MM.1S (cell line): ENCODE results near the gene DKK1.

ENCODE experiments used
- DNase-seq: peaks from one replicate; pipeline ENCODE4 v3.0.0-alpha.2; 2015
- H2AFZ ChIP-seq: fragments of 300-600 bp; sonication (generic); 2 replicates; pipeline ENCODE4 v1.6.0; 2016; ENCODE audit warnings: antibody characterized with exemption, low read length
- H3F3A ChIP-seq: fragments of 300-600 bp; sonication (generic); 2 replicates; pipeline ENCODE4 v1.6.1; 2016; ENCODE audit warnings: mild to moderate bottlenecking, antibody characterized with exemption, low read length, moderate library complexity, mixed read lengths; ENCODE audit not compliant: insufficient read depth
- H3K27ac ChIP-seq: fragments of 300-600 bp; sonication (generic); 2 replicates; pipeline ENCODE4 v1.5.1; 2016; ENCODE audit warnings: mild to moderate bottlenecking, low read length
- H3K27me3 ChIP-seq: fragments of 300-600 bp; sonication (generic); replicated peaks from 2 replicates; pipeline ENCODE4 v1.6.0; 2016; ENCODE audit warnings: low read length; ENCODE audit not compliant: insufficient read depth
- H3K36me3 ChIP-seq: fragments of 300-600 bp; sonication (generic); replicated peaks from 2 replicates; pipeline ENCODE4 v1.6.1; 2016; ENCODE audit warnings: mild to moderate bottlenecking, low read length, mixed read lengths; ENCODE audit not compliant: insufficient read depth
- H3K4me1 ChIP-seq: fragments of 300-600 bp; sonication (generic); 2 replicates; pipeline ENCODE4 v1.6.1; 2016; ENCODE audit warnings: low read length, mixed read lengths
- H3K4me2 ChIP-seq: fragments of 300-600 bp; sonication (generic); 2 replicates; pipeline ENCODE4 v1.6.0; 2016; ENCODE audit warnings: low read depth, low read length
- H3K4me3 ChIP-seq: fragments of 300-600 bp; sonication (generic); 2 replicates; pipeline ENCODE4 v1.5.1; 2016; ENCODE audit warnings: low read length, mixed read lengths
- H3K79me2 ChIP-seq: fragments of 300-600 bp; sonication (generic); 2 replicates; pipeline ENCODE4 v1.6.1; 2016; ENCODE audit warnings: mixed run types, low read length, mixed read lengths
- H3K9ac ChIP-seq: fragments of 300-600 bp; sonication (generic); 2 replicates; pipeline ENCODE4 v1.6.1; 2016; ENCODE audit warnings: low read length, mixed read lengths
- H3K9me2 ChIP-seq: fragments of 300-600 bp; sonication (generic); replicated peaks from 2 replicates; pipeline ENCODE4 v1.6.1; 2016; ENCODE audit warnings: mild to moderate bottlenecking, low read length, mixed read lengths; ENCODE audit not compliant: insufficient read depth
- H3K9me3 ChIP-seq: fragments of 300-600 bp; sonication (generic); replicated peaks from 2 replicates; pipeline ENCODE4 v1.6.1; 2016; ENCODE audit warnings: mild to moderate bottlenecking, low read length, mixed read lengths; ENCODE audit not compliant: insufficient read depth
- H4K20me1 ChIP-seq: fragments of 300-600 bp; sonication (generic); 2 replicates; pipeline ENCODE4 v1.6.1; 2016; ENCODE audit warnings: mild to moderate bottlenecking, low read length, moderate library complexity, mixed read lengths; ENCODE audit not compliant: insufficient read depth
- CTCF ChIP-seq: fragments of 300-600 bp; sonication (generic); IDR thresholded peaks from 2 replicates; pipeline ENCODE4 v1.5.1; 2016; ENCODE audit warnings: antibody characterized with exemption, low read length, mixed read lengths
- EZH2 ChIP-seq: fragments of 300-600 bp; sonication (generic); optimal IDR thresholded peaks from 2 replicates; pipeline ENCODE3; 2017; ENCODE audit warnings: low read depth, mild to moderate bottlenecking, antibody characterized with exemption, low read length, mixed read lengths
- EZH2phosphoT487 ChIP-seq: fragments of 300-600 bp; sonication (generic); IDR thresholded peaks from 2 replicates; pipeline ENCODE4 v1.6.1; 2018; ENCODE audit warnings: antibody characterized with exemption, low read length

Gene DKK1

GRCh38 chr10:52316500-52316899, 2.4 kb downstream of the DKK1 start:
- Histone ChIP-seq H3K4me3 (no peak overlapping the region), H3K27me3 (peaks cover 5% of the 10 kb centered on the region; the same call in 1 of the 2 replicates), H3K79me2 (no peaks in the 10 kb centered on the region)

GRCh38 chr10:52318136-52318701, 4.1 kb downstream of the DKK1 start:
- Histone ChIP-seq H4K20me1 (no peaks in the 10 kb centered on the region), H3K9me3 (no peaks in the 10 kb centered on the region), H3K4me3 (no peak overlapping the region), H3K79me2 (no peaks in the 10 kb centered on the region), H2AFZ (no peak overlapping the region), H3K9me2 (no peaks in the 10 kb centered on the region), H3K4me1 (peaks cover 3% of the 10 kb centered on the region; the same call in 1 of the 2 replicates), H3K27ac (no peak overlapping the region), H3K27me3 (no peaks in the 10 kb centered on the region), H3K36me3 (no peaks in the 10 kb centered on the region), H3K4me2 (no peak overlapping the region), H3F3A (peaks cover 5% of the 10 kb centered on the region), H3K9ac (no peak overlapping the region)
- DNase-seq: no peak
- no peak for TF ChIP-seq EZH2
- TF ChIP-seq EZH2phosphoT487: no peak
- no peak for TF ChIP-seq CTCF

More at GRCh38 chr10:52316500-52316899, 2.4 kb downstream of the DKK1 start:
- Histone ChIP-seq H3K4me2 (no peak overlapping the region), H2AFZ (no peak overlapping the region), H4K20me1 (no peaks in the 10 kb centered on the region), H3K36me3 (no peaks in the 10 kb centered on the region), H3F3A (peaks cover 5% of the 10 kb centered on the region), H3K4me1 (peaks cover 3% of the 10 kb centered on the region; the same call in 1 of the 2 replicates), H3K27ac (no peak overlapping the region), H3K9me3 (no peaks in the 10 kb centered on the region), H3K9me2 (no peaks in the 10 kb centered on the region), H3K9ac (no peak overlapping the region)
- no peak for DNase-seq
- no peak for TF ChIP-seq CTCF
- TF ChIP-seq EZH2phosphoT487: no peak
- TF ChIP-seq EZH2: no peak

GRCh38 chr10:52318822-52319464, 4.9 kb downstream of the DKK1 start:
- H4K20me1 ChIP-seq: no peaks in the 10 kb centered on the region
- no peaks in the 10 kb centered on the region for H3K9me2 ChIP-seq
- H3K9me3 ChIP-seq: no peaks in the 10 kb centered on the region
- H3K4me3 ChIP-seq: no peak overlapping the region
- peaks cover 3% of the 10 kb centered on the region; the same call in 1 of the 2 replicates for H3K4me1 ChIP-seq
- H3K36me3 ChIP-seq: no peaks in the 10 kb centered on the region
- H3K79me2 ChIP-seq: no peaks in the 10 kb centered on the region
- no peaks in the 10 kb centered on the region for H3F3A ChIP-seq
- no peaks in the 10 kb centered on the region for H3K27me3 ChIP-seq
- H3K27ac ChIP-seq: no peak overlapping the region
- no peak overlapping the region for H2AFZ ChIP-seq
- no peak for DNase-seq
- no peak overlapping the region for H3K9ac ChIP-seq
- TF ChIP-seq EZH2 (no peak), CTCF (no peak), EZH2phosphoT487 (no peak)
- H3K4me2 ChIP-seq: no peak overlapping the region
